Stimulated activated naive CD8-positive, alpha-beta T cell treated with anti-CD3 and anti-CD28 coated beads, Interleukin-15, Interleukin-2, amounts not matched to agents 100 ng/mL and 50 ng/mL, for 24 hours (primary cell): ENCODE data around the gene MAU2.
"Not testable (repeated sequence)": the region's sequence is repeated elsewhere in the genome, so short reads cannot be mapped to it uniquely, and the experiment has no call there.

Source experiments
- H3K27ac Mint-ChIP-seq: one replicate; pipeline ENCODE4 v1.8.0; 2021; ENCODE audit warnings: mild to moderate bottlenecking, mixed read lengths
- H3K27me3 Mint-ChIP-seq: one replicate; pipeline ENCODE4 v1.8.0; 2021; ENCODE audit warnings: mixed read lengths
- H3K36me3 Mint-ChIP-seq: one replicate; pipeline ENCODE4 v1.8.0; 2021; ENCODE audit warnings: low read depth, mixed read lengths
- H3K4me1 Mint-ChIP-seq: one replicate; pipeline ENCODE4 v1.8.0; 2021; ENCODE audit warnings: low read depth, mixed read lengths
- H3K4me3 Mint-ChIP-seq: one replicate; pipeline ENCODE4 v1.8.0; 2021; ENCODE audit warnings: mild to moderate bottlenecking, mixed read lengths
- H3K9me3 Mint-ChIP-seq: one replicate; pipeline ENCODE4 v1.8.0; 2021; ENCODE audit warnings: mixed read lengths

MAU2 gene

GRCh38 chr19:19349365-19349764 is 28.7 kb downstream of the MAU2 start:
- Mint-ChIP-seq H3K36me3 (peaks cover 26% of the 10 kb centered on the region), H3K4me3 (no peak overlapping the region), H3K27me3 (no peaks in the 10 kb centered on the region), H3K27ac (no peak overlapping the region), H3K9me3 (no peaks in the 10 kb centered on the region), H3K4me1 (no peaks in the 10 kb centered on the region)

- not testable (repeated sequence) for H3K9me3 Mint-ChIP-seq, H3K27ac Mint-ChIP-seq, H3K4me1 Mint-ChIP-seq, H3K4me3 Mint-ChIP-seq, H3K27me3 Mint-ChIP-seq
- H3K36me3 Mint-ChIP-seq = peaks cover 21% of the 10 kb centered on the region
These were observed 30.1 kb downstream of the MAU2 start for GRCh38 chr19:19350756-19351155.

- H3K9me3 Mint-ChIP-seq = no peaks in the 10 kb centered on the region
- H3K27me3 Mint-ChIP-seq = no peaks in the 10 kb centered on the region
- H3K4me1 Mint-ChIP-seq = no peaks in the 10 kb centered on the region
- H3K4me3 Mint-ChIP-seq = no peak overlapping the region
- H3K36me3 Mint-ChIP-seq = peaks cover 9% of the 10 kb centered on the region
- no peak overlapping the region for H3K27ac Mint-ChIP-seq
These were observed 32.2 kb downstream of the MAU2 start for GRCh38 chr19:19352823-19353222.

- Mint-ChIP-seq H3K4me1 (peaks cover 5% of the 10 kb centered on the region), H3K27me3 (no peaks in the 10 kb centered on the region), H3K27ac (no peak overlapping the region), H3K36me3 (peaks cover 9% of the 10 kb centered on the region), H3K4me3 (no peak overlapping the region), H3K9me3 (no peaks in the 10 kb centered on the region)
These were observed 33.4 kb downstream of the MAU2 start for GRCh38 chr19:19354007-19354406.

- peaks cover 9% of the 10 kb centered on the region for H3K36me3 Mint-ChIP-seq
- no peaks in the 10 kb centered on the region for H3K27me3 Mint-ChIP-seq
- peaks cover 6% of the 10 kb centered on the region for H3K4me1 Mint-ChIP-seq
- no peak overlapping the region for H3K27ac Mint-ChIP-seq
- no peaks in the 10 kb centered on the region for H3K9me3 Mint-ChIP-seq
- no peak overlapping the region for H3K4me3 Mint-ChIP-seq
These were observed 34.3 kb downstream of the MAU2 start for GRCh38 chr19:19354932-19355331.

GRCh38 chr19:19355606-19356139 is 35.0 kb downstream of the MAU2 start:
- no peaks in the 10 kb centered on the region for H3K9me3 Mint-ChIP-seq
- no peak overlapping the region for H3K4me3 Mint-ChIP-seq
- no peak overlapping the region for H3K27ac Mint-ChIP-seq
- H3K4me1 Mint-ChIP-seq = peaks cover 6% of the 10 kb centered on the region
- peaks cover 9% of the 10 kb centered on the region for H3K36me3 Mint-ChIP-seq
- no peaks in the 10 kb centered on the region for H3K27me3 Mint-ChIP-seq

- Mint-ChIP-seq H3K27me3 (no peaks in the 10 kb centered on the region), H3K27ac (no peak overlapping the region), H3K36me3 (peaks cover 9% of the 10 kb centered on the region), H3K4me3 (no peak overlapping the region), H3K4me1 (peaks cover 11% of the 10 kb centered on the region), H3K9me3 (no peaks in the 10 kb centered on the region)
These were observed 35.9 kb downstream of the MAU2 start for GRCh38 chr19:19356500-19356899.

- Mint-ChIP-seq H3K9me3 (no peaks in the 10 kb centered on the region), H3K27me3 (no peaks in the 10 kb centered on the region), H3K27ac (peak overlapping the region; percentile 2), H3K4me1 (peaks cover 11% of the 10 kb centered on the region), H3K4me3 (no peak overlapping the region), H3K36me3 (peaks cover 7% of the 10 kb centered on the region)
These were observed 36.4 kb downstream of the MAU2 start for GRCh38 chr19:19356901-19357566.

GRCh38 chr19:19361075-19361594 is 40.5 kb downstream of the MAU2 start:
- peak overlapping the region; percentile 40 for H3K27ac Mint-ChIP-seq
- no peak overlapping the region for H3K4me3 Mint-ChIP-seq
- peaks cover 3% of the 10 kb centered on the region for H3K36me3 Mint-ChIP-seq
- no peaks in the 10 kb centered on the region for H3K27me3 Mint-ChIP-seq
- H3K4me1 Mint-ChIP-seq = peaks cover 27% of the 10 kb centered on the region
- H3K9me3 Mint-ChIP-seq = no peaks in the 10 kb centered on the region

GRCh38 chr19:19362075-19362474 is 41.4 kb downstream of the MAU2 start:
- no peaks in the 10 kb centered on the region for H3K27me3 Mint-ChIP-seq
- no peak overlapping the region for H3K27ac Mint-ChIP-seq
- peaks cover 3% of the 10 kb centered on the region for H3K36me3 Mint-ChIP-seq
- H3K4me3 Mint-ChIP-seq = no peak overlapping the region
- peaks cover 33% of the 10 kb centered on the region for H3K4me1 Mint-ChIP-seq
- H3K9me3 Mint-ChIP-seq = no peaks in the 10 kb centered on the region

GRCh38 chr19:19366434-19367396 is 46.1 kb downstream of the MAU2 start:
- Mint-ChIP-seq H3K4me3 (peak overlapping the region; percentile 9), H3K27me3 (no peaks in the 10 kb centered on the region), H3K27ac (no peak overlapping the region), H3K4me1 (peaks cover 22% of the 10 kb centered on the region), H3K9me3 (no peaks in the 10 kb centered on the region), H3K36me3 (no peaks in the 10 kb centered on the region)

GRCh38 chr19:19368087-19368486 is 47.5 kb downstream of the MAU2 start:
- Mint-ChIP-seq H3K27ac (no peak overlapping the region), H3K27me3 (no peaks in the 10 kb centered on the region), H3K36me3 (no peaks in the 10 kb centered on the region), H3K4me1 (peaks cover 27% of the 10 kb centered on the region), H3K9me3 (no peaks in the 10 kb centered on the region), H3K4me3 (no peak overlapping the region)

GRCh38 chr19:19371059-19371458 is 50.4 kb downstream of the MAU2 start:
- H3K27ac Mint-ChIP-seq = no peak overlapping the region
- H3K4me3 Mint-ChIP-seq = no peak overlapping the region
- no peaks in the 10 kb centered on the region for H3K36me3 Mint-ChIP-seq
- no peaks in the 10 kb centered on the region for H3K27me3 Mint-ChIP-seq
- peaks cover 20% of the 10 kb centered on the region for H3K4me1 Mint-ChIP-seq
- no peaks in the 10 kb centered on the region for H3K9me3 Mint-ChIP-seq

GRCh38 chr19:19372656-19373416 is 52.2 kb downstream of the MAU2 start:
- Mint-ChIP-seq H3K4me1 (peaks cover 14% of the 10 kb centered on the region), H3K9me3 (no peaks in the 10 kb centered on the region), H3K27ac (peak overlapping the region; percentile 80), H3K4me3 (peak overlapping the region; percentile 50), H3K27me3 (no peaks in the 10 kb centered on the region), H3K36me3 (no peaks in the 10 kb centered on the region)
